GM21360 (cell line): Measurements from ENCODE around the gene KIAA1958.
"Not testable (repeated sequence)": the region's sequence is repeated elsewhere in the genome, so short reads cannot be mapped to it uniquely, and the experiment has no call there.

Source experiments
- ATAC-seq: cut with Tn5 transposase; IDR thresholded peaks from one replicate; pipeline ENCODE4 v1.9.1; 2021; ENCODE audit warnings: mild to moderate bottlenecking, moderate library complexity; ENCODE audit not compliant: unreplicated experiment

Gene KIAA1958

GRCh38 chr9:112631313-112632070 lies 144.9 kb downstream of the KIAA1958 start:
- no peak for ATAC-seq

DNA sequence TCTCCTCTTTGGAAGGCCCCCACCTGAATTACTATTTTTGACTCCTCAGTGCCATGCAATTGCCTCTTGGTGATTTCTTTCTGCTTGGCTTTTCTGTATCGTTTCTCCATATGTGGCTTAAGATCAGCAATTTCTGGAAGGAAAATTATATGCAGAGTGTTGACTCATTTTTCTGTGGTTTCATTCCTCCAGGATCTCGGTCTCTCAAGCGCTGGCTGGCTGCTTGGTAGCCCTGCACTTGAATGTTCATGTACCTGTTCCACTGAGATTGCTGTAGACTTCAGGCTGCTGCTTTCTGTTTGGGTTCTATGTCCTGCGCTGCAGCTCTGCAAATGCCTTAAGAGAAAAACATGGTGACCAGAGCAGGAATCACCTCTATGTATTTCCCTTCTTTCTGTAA lies 153.7 kb downstream of the KIAA1958 start:
- ATAC-seq: no peak

DNA sequence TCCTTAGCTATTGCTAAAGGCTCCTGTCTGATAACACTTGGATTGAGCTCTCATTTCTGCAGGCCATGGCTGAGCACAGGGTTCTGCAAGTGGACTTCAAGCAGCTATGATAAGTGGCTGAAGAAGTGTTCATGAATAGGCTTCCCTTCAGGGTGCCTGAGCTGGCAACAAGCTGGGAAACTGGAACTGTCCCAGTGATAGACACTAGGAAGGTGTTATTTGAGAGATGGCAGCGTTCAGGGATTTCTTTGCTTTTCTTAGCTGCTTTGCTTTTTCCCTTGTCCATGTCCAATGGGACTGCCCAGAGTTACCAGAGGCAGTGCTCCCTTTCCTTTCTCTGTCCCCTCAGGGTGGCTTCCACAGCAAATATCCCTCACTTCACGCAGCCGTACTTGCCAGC lies 155.5 kb downstream of the KIAA1958 start:
- no peak for ATAC-seq

DNA sequence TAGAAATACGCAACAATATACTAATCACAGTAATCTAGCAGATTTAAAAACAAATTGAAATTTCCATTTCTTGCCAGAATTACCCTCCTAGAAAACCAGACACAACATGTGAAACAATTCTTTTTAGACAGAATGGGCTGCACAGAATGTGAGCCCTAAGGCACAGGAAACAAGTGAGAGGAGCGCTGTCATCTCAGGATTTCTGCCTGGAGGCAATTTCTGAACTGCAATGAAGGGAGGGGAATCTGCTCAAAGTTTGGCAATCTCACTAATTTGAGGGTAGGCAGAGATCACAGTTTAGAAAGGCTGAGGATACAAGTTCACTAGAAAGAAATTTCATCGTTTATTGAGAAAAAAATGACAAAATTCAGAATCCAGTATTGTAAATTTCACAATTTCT lies 161.0 kb downstream of the KIAA1958 start:
- ATAC-seq: no peak

DNA sequence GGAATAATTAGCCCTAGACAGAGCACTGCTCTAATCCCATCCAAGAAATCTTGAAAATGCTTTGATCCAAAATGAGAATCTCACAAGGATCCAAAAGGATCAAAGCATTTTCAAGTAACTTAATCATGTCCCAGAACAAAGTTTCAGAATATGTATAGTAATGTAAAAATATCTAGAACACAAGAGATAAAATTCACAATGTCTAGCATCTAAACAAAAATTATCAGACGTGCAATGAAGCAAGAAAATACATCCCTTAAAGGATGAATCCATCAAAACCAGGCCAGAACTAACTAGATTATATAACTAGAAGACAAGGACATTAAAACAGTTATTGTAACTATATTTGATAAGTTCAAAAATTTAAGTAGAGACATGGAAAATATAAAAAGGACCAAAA lies 162.0 kb downstream of the KIAA1958 start:
- ATAC-seq: no peak

GRCh38 chr9:112654282-112654681 lies 167.7 kb downstream of the KIAA1958 start:
- ATAC-seq: no peak

DNA sequence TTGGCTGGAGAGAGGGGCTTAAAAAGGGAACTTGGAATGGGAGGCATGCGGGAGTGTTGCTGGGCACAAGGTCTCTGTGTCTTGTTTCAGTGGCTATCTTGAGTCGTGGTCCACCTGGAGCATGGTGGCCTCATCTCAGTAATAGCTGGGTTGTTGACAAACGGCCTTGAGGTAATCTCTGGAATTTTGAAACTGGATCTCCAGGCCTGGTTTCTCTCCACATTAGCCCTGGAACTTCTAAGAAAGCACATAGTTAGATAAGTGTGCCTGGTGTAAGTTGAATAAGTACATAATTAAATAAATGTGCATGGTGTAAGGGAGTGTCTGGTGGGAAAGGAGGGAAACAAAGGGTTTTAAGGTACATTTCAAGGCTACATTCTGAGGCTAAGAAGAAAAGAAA lies 169.0 kb downstream of the KIAA1958 start:
- no peak for ATAC-seq

GRCh38 chr9:112659906-112660305 lies 173.3 kb downstream of the KIAA1958 start:
- no peak for ATAC-seq

GRCh38 chr9:112663681-112664080 lies 177.1 kb downstream of the KIAA1958 start:
- no peak for ATAC-seq

GRCh38 chr9:112664531-112664930 lies 177.9 kb downstream of the KIAA1958 start:
- ATAC-seq: no peak

GRCh38 chr9:112665347-112665746 lies 178.7 kb downstream of the KIAA1958 start:
- ATAC-seq: no peak

- ATAC-seq: no peak
These were observed 182.7 kb downstream of the KIAA1958 start for GRCh38 chr9:112669326-112669725.

- ATAC-seq: no peak
These were observed 184.5 kb downstream of the KIAA1958 start for GRCh38 chr9:112670991-112671625.

GRCh38 chr9:112673221-112673620 lies 186.6 kb downstream of the KIAA1958 start:
- not testable (repeated sequence) for ATAC-seq

- ATAC-seq: no peak
These were observed 190.4 kb downstream of the KIAA1958 start for GRCh38 chr9:112677040-112677439.

- no peak for ATAC-seq
These were observed 194.2 kb downstream of the KIAA1958 start for GRCh38 chr9:112680731-112681402.

DNA sequence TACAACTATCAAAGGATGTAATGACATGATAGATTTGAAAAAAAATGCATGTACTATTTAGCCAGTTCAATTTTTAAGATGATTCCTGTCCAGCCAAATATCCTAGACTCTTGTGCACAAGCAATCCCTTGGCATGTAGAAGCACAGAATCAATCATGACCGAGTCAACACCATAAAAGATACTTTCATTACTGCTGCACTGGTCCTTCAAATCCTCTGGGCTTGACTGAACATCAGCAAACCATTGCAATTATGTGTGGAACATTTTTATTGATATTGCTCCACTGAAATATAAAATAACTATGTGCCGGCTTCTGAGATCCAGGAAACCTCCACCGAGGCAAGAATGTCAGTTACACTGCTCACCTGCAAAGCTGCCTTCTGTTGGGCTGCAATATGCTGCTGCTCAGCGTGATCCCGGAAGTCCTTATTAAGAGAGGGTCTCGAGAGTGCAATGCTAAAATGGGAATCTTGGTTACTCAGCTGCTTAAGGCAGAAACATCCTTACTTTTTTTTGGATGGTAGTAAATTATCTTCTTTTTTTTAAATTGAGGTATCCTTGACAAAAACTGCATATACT lies 202.6 kb downstream of the KIAA1958 start:
- ATAC-seq: no peak

DNA sequence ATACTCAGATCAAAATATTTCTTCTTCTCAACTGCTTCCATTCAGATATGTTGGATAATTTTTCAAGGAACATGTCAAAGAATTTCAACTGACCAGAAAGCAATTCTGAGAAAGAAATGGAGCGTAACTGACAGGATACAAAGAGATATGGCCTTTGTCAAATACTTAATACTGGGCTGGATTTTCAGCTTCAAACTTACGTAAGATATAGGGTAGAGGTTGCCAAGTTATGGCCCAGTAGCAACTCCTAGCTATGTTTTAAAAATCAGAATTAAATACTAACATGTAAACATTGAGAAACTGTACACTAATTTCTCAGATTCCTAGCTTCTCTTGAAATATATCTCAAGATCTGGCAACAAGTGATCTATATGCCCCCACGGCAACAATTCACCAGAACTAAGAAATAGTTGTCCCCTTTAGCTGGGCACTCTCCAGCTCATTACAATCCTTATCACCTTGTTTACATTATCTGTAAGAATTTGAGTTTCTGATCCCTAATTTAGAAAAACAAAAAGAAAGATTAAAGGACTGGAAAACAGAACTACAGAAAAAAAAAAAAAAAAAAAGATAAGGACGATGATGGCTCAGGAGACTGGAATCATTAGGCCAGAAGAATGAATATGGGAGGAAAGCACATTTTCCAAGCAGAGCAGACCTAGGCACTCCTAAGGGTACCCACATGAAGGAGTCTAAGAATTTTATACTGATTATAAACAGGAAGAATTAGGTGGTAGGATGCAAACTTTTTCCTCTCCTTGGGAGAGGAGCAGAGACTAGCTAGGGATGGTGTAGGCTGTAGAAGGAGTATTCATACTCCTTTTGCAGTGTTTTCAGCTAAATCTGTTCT lies 208.3 kb downstream of the KIAA1958 start:
- ATAC-seq: no peak

- ATAC-seq: no peak
These were observed 209.8 kb downstream of the KIAA1958 start for GRCh38 chr9:112696461-112696860.

DNA sequence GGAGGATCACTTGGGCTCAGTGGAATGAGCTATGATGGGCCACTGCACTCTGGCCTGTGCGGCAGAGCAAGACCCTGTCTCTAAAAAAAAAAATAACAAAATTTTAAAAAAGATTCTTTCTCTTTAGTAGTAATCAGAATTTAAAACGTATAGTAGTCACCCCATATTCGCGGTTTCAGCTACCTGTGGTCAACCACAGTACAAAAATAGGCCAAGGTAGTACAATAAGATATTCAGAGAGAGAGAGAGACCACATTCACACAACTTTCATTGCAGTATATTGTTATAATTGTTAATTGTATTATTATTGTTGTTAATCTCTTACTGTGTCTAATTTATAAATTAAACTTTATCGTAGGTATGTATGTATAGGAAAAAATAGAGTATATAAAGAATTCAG lies 212.6 kb downstream of the KIAA1958 start:
- ATAC-seq: peak; percentile 83

DNA sequence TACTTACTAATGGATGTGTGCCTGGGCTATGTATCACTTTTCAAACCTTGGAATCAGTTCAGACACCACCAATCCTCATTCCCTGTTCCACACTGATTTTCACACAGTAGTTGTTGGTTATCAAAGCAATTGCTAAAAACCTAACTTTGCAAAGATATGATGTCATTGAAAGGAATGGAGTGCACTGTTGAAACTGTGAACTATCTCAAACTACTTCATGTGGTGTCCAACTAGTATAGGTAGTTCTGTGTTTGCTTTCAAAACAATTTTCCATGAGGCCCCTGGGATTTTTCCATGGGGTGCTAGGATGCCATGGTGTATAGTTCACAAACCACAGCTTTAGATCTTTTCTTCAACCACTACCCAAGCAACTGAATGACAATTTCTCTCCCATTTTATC lies 213.5 kb downstream of the KIAA1958 start:
- ATAC-seq: no peak
